H1 (cell line): Measurements from ENCODE around the gene C12orf42. TPM values are rescaled to one million over a fixed set of nuclear protein-coding genes. Genes with fewer than 3 reads are reported as not detected.

Experiments used
- CTCF ChIA-PET: fragments of 300-600 bp; sonication (Branson Sonifier 250); formaldehyde crosslinking; loops from one replicate; lab custom pipeline; 2021; ENCODE audit not compliant: partially characterized antibody; lab: Charles Lee
- POLR2A ChIA-PET: fragments of 300-600 bp; sonication (Branson Sonifier 250); formaldehyde crosslinking; loops from one replicate; lab custom pipeline; 2021; ENCODE audit warnings: inconsistent platforms; ENCODE audit not compliant: partially characterized antibody; lab: Charles Lee
- DNase-seq, 2 experiments: peaks; one replicate each; pipeline versions ENCODE4 v3.0.0 to v3.0.0-alpha.2; 2010 to 2022; ENCODE audit warnings: low spot score in 2 of 2, low read depth in 1 of 2, mixed read lengths in 1 of 2
- FAIRE-seq: peaks from 2 replicates; lab custom pipeline; 2011; peaks lifted over from hg19 to GRCh38; lab: Jason Lieb, UNC
- H2AFZ ChIP-seq: 2 replicates; pipeline ENCODE4 v1.8.1; 2012; ENCODE audit warnings: low read length, inconsistent platforms
- H2AK5ac ChIP-seq: 2 replicates; pipeline ENCODE4 v1.6.1; 2013; ENCODE audit warnings: low read depth, low read length
- H2BK120ac ChIP-seq: replicated peaks from 2 replicates; pipeline ENCODE3; 2013; ENCODE audit warnings: low read depth, low read length, inconsistent platforms
- H2BK12ac ChIP-seq: 2 replicates; pipeline ENCODE4 v1.6.1; 2013; ENCODE audit warnings: low read depth, low read length
- H2BK15ac ChIP-seq: 2 replicates; pipeline ENCODE4 v1.6.1; 2013; ENCODE audit warnings: low read length
- H2BK20ac ChIP-seq: 2 replicates; pipeline ENCODE4 v1.6.1; 2013; ENCODE audit warnings: low read length
- H2BK5ac ChIP-seq: 2 replicates; pipeline ENCODE4 v1.6.1; 2013; ENCODE audit warnings: low read depth, low read length
- H3K14ac ChIP-seq: 2 replicates; pipeline ENCODE4 v1.6.1; 2013; ENCODE audit warnings: inconsistent platforms; ENCODE audit not compliant: insufficient read length
- H3K18ac ChIP-seq: 2 replicates; pipeline ENCODE4 v1.6.1; 2013; ENCODE audit warnings: low read length; ENCODE audit errors: extremely low read depth
- H3K23ac ChIP-seq: 2 replicates; pipeline ENCODE4 v1.6.1; 2013; ENCODE audit warnings: inconsistent platforms; ENCODE audit not compliant: insufficient read length
- H3K23me2 ChIP-seq: 2 replicates; pipeline ENCODE4 v1.6.1; 2013; ENCODE audit warnings: low read depth, low read length
- H3K27ac ChIP-seq: 2 replicates; pipeline ENCODE4 v1.6.1; 2011; ENCODE audit warnings: low read depth, low read length, inconsistent platforms
- H3K27me3 ChIP-seq, 4 experiments: replicated peaks in 1 of 4; 1 replicate in 1 of 4; 2 replicates in 3 of 4; pipeline versions ENCODE4 v1.6.1 to v1.8.1; 2011 to 2013; ENCODE audit warnings: low read length in 3 of 4, mild to moderate bottlenecking in 3 of 4, inconsistent platforms in 2 of 4, mixed read lengths in 2 of 4, moderate library complexity in 1 of 4; ENCODE audit not compliant: control insufficient read depth in 3 of 4, insufficient read depth in 3 of 4; ENCODE audit errors: extremely low read depth in 1 of 4
- H3K36me3 ChIP-seq, 4 experiments: 2 replicates each; pipeline versions ENCODE4 v1.6.1 to v1.8.1; 2011 to 2013; ENCODE audit warnings: mild to moderate bottlenecking in 4 of 4, low read length in 3 of 4, moderate library complexity in 2 of 4, control low read depth in 1 of 4, inconsistent platforms in 1 of 4; ENCODE audit not compliant: insufficient read depth in 4 of 4, control insufficient read depth in 2 of 4
- H3K4ac ChIP-seq: replicated peaks from 2 replicates; pipeline ENCODE3; 2013; ENCODE audit warnings: low read length, low read depth, mixed read lengths, inconsistent platforms; ENCODE audit not compliant: insufficient read length
- H3K4me1 ChIP-seq, 4 experiments: replicated peaks in 1 of 4; 1 replicate in 1 of 4; 2 replicates in 3 of 4; pipeline versions ENCODE4 v1.6.1 to v1.8.1; 2011 to 2013; ENCODE audit warnings: low read length in 3 of 4, inconsistent platforms in 2 of 4, mixed read lengths in 1 of 4; ENCODE audit not compliant: insufficient read depth in 4 of 4, control insufficient read depth in 3 of 4
- H3K4me2 ChIP-seq, 2 experiments: 2 replicates each; pipeline versions ENCODE4 v1.6.1 to v1.8.1; 2011 to 2013; ENCODE audit warnings: low read depth in 2 of 2, low read length in 2 of 2, control low read depth in 1 of 2, inconsistent platforms in 1 of 2, mild to moderate bottlenecking in 1 of 2; ENCODE audit not compliant: insufficient read depth in 1 of 2
- H3K4me3 ChIP-seq, 4 experiments: fragments of 200-600, 300-600 bp in 1 of 4; sonication (generic), shearing (Covaris generic), sonication (Bioruptor Twin) in 1 of 4; 2 replicates each; pipeline versions ENCODE4 v1.5.1 to v1.8.1; 2011 to 2016; ENCODE audit warnings: low read length in 4 of 4, low read depth in 3 of 4, control low read depth in 2 of 4, inconsistent platforms in 2 of 4, mild to moderate bottlenecking in 2 of 4, mixed read lengths in 1 of 4, moderate library complexity in 1 of 4; ENCODE audit not compliant: insufficient read depth in 2 of 4; ENCODE audit errors: extremely low read depth in 1 of 4
- H3K56ac ChIP-seq: replicated peaks from 2 replicates; pipeline ENCODE3; 2013; ENCODE audit warnings: low read depth, mild to moderate bottlenecking, mixed read lengths, low read length, inconsistent platforms; ENCODE audit not compliant: insufficient read length
- H3K79me1 ChIP-seq: 2 replicates; pipeline ENCODE4 v1.6.1; 2013; ENCODE audit warnings: low read depth, low read length, control low read depth
- H3K79me2 ChIP-seq, 2 experiments: 2 replicates each; pipeline versions ENCODE4 v1.6.1 to v1.8.1; 2012 to 2013; ENCODE audit warnings: low read length in 2 of 2, mild to moderate bottlenecking in 2 of 2, inconsistent platforms in 1 of 2; ENCODE audit not compliant: insufficient read depth in 2 of 2, control insufficient read depth in 1 of 2
- H3K9ac ChIP-seq, 4 experiments: replicated peaks in 1 of 4; 1 replicate in 1 of 4; 2 replicates in 3 of 4; pipeline versions ENCODE4 v1.6.1 to v1.8.1; 2011 to 2013; ENCODE audit warnings: low read depth in 3 of 4, low read length in 3 of 4, control low read depth in 2 of 4, mild to moderate bottlenecking in 2 of 4, moderate library complexity in 2 of 4, inconsistent platforms in 1 of 4; ENCODE audit errors: extremely low read depth in 1 of 4
- H3K9me3 ChIP-seq, 2 experiments: 2 replicates each; pipeline versions ENCODE4 v1.6.1 to v1.8.1; 2012 to 2013; ENCODE audit warnings: mild to moderate bottlenecking in 2 of 2, moderate library complexity in 2 of 2, control low read depth in 1 of 2, inconsistent platforms in 1 of 2, low read depth in 1 of 2, low read length in 1 of 2, mixed read lengths in 1 of 2; ENCODE audit not compliant: insufficient read depth in 2 of 2
- H4K20me1 ChIP-seq, 2 experiments: replicated peaks in 1 of 2; 2 replicates each; pipeline versions ENCODE3 to v1.8.1; 2011 to 2013; ENCODE audit warnings: inconsistent platforms in 2 of 2, low read length in 2 of 2, mild to moderate bottlenecking in 1 of 2; ENCODE audit not compliant: insufficient read depth in 2 of 2, control insufficient read depth in 1 of 2
- H4K5ac ChIP-seq: 2 replicates; pipeline ENCODE4 v1.6.1; 2013; ENCODE audit warnings: low read length, low read depth, mixed read lengths, inconsistent platforms; ENCODE audit not compliant: insufficient read length
- H4K8ac ChIP-seq: 2 replicates; pipeline ENCODE4 v1.8.0; 2013; ENCODE audit warnings: mild to moderate bottlenecking, moderate library complexity, low read length, inconsistent platforms; ENCODE audit not compliant: insufficient read depth; ENCODE audit errors: extremely low read depth
- H4K91ac ChIP-seq: replicated peaks from 2 replicates; pipeline ENCODE3; 2013; ENCODE audit warnings: low read length, mixed read lengths, inconsistent platforms; ENCODE audit not compliant: insufficient read length
- SP1 ChIP-seq: IDR thresholded peaks from 2 replicates; pipeline ENCODE4 v1.6.1; 2011; ENCODE audit warnings: low read depth, low read length
- WGBS, 2 experiments: shearing (Covaris generic) in 1 of 2; methylation state at CpG; one replicate each; pipeline versions ENCODE4 v1.1.6 to v1.1.7; 2013 to 2015; ENCODE audit warnings: low lambda C conversion rate in 2 of 2, mixed read lengths in 2 of 2, inconsistent platforms in 1 of 2, low coverage in 1 of 2, missing lambda C conversion rate in 1 of 2; ENCODE audit not compliant: insufficient replicate concordance in 2 of 2, insufficient coverage in 1 of 2, insufficient read length in 1 of 2; ENCODE audit errors: extremely low coverage in 1 of 2, missing lambda C conversion rate in 1 of 2; 5-methylcytosine and 5-hydroxymethylcytosine counted together
- polyA plus RNA-seq, 7 experiments: library from polyadenylated mRNA; depleted of rRNA in 3 of 7; stranded (reverse) in 5 of 7; unstranded in 2 of 7; fragments of >200 nt in 5 of 7; fragments of 200-250 nt in 2 of 7; gene quantifications; 1 replicate in 5 of 7; 2 replicates in 1 of 7; 4 replicates in 1 of 7; pipeline versions ENCODE4 v1.2.1 to v1.2.3, GENCODE V29; 2011 to 2013; ENCODE audit warnings: missing spikeins in 2 of 7, mixed read lengths in 2 of 7
- total RNA-seq: library from RNA; stranded (reverse); fragmentation: NEBNext Ultra II Directional; extraction: Animal tissue kit (Norgen Biotek cat#: 25700); gene quantifications from 2 replicates; pipeline ENCODE4 v1.2.1, GENCODE V29; 2021

The C12orf42 gene
- total and polyA plus RNA-seq, 2 of the 8 experiments (the other 6 are each of a cell fraction or from before 2014, with no cell fraction given), result 0.05 TPM; not detected in 1

- H3K36me3 ChIP-seq, result no peaks in the 10 kb centered on the region
- H4K8ac ChIP-seq, result no peak overlapping the region
- no peaks in the 10 kb centered on the region for H3K79me1 ChIP-seq
- no peak overlapping the region for H2BK120ac ChIP-seq
- no peak overlapping the region for H2AK5ac ChIP-seq
- H3K9ac ChIP-seq, result no peak overlapping the region
- H3K79me2 ChIP-seq, result no peaks in the 10 kb centered on the region
- H3K4me2 ChIP-seq, result no peak overlapping the region
- FAIRE-seq (no peak), DNase-seq (no peak)
- H3K4me1 ChIP-seq, result no peaks in the 10 kb centered on the region
- no peak overlapping the region for H3K27ac ChIP-seq
- H3K18ac ChIP-seq, result no peak overlapping the region
- no peaks in the 10 kb centered on the region for H4K20me1 ChIP-seq
- TF ChIP-seq SP1, result no peak
- H2AFZ ChIP-seq, result no peak overlapping the region
- H3K4ac ChIP-seq, result no peak overlapping the region
- no peaks in the 10 kb centered on the region for H3K9me3 ChIP-seq
- no peak overlapping the region for H3K4me3 ChIP-seq
- ChIA-PET CTCF (no interaction called here), POLR2A (no interaction called here)
- H3K27me3 ChIP-seq, result no peaks in the 10 kb centered on the region
- no peak overlapping the region for H3K14ac ChIP-seq
- H3K56ac ChIP-seq, result no peak overlapping the region
- H2BK15ac ChIP-seq, result no peak overlapping the region
- no peak overlapping the region for H4K91ac ChIP-seq
- H3K23ac ChIP-seq, result no peak overlapping the region
- H2BK12ac ChIP-seq, result no peak overlapping the region
- H2BK20ac ChIP-seq, result no peak overlapping the region
- WGBS, 2 experiments, result 100% methylated on average over 1 of the region's 1 CpG; no CpG with 5 or more reads in 1 of the 2 experiments
- H4K5ac ChIP-seq, result no peak overlapping the region
- H3K23me2 ChIP-seq, result no peaks in the 10 kb centered on the region; the same call in 1 of the 2 replicates
- H2BK5ac ChIP-seq, result no peak overlapping the region
Observed at GRCh38 chr12:103272949-103273348, 222.8 kb downstream of the C12orf42 start.
